Upper lobe of left lung (tissue), 6 donors: Measurements from ENCODE around the gene CEP63. TPM values are rescaled to one million over a fixed set of nuclear protein-coding genes. Genes with fewer than 3 reads are reported as not detected.

Source experiments
- ATAC-seq, 2 donors: fragments of 200-7000 bp; cut with Tn5 transposase; one replicate each; pipeline ENCODE4 v1.9.1; 2022; ENCODE audit warnings: mild to moderate bottlenecking in 2 of 2, moderate library complexity in 2 of 2; ENCODE audit not compliant: low FRiP score in 2 of 2
- DNase-seq, 2 donors: peaks; one replicate each; pipeline ENCODE4 v3.0.0-alpha.2; 2019 to 2020
- H3K27ac ChIP-seq, 4 donors: fragments of 200-600 bp; sonication (generic); one replicate each; pipeline ENCODE4 v1.5.1; 2016 to 2019
- H3K27me3 ChIP-seq, 4 donors: fragments of 200-600 bp; sonication (generic); one replicate each; pipeline ENCODE4 v1.5.1; 2017 to 2019
- H3K36me3 ChIP-seq, 4 donors: fragments of 200-600 bp; sonication (generic); one replicate each; pipeline ENCODE4 v1.5.1; 2016 to 2019
- H3K4me1 ChIP-seq, 4 donors: fragments of 200-600 bp; sonication (generic); one replicate each; pipeline ENCODE4 v1.5.1; 2018 to 2019
- H3K4me3 ChIP-seq, 4 donors: fragments of 200-600 bp; sonication (generic); one replicate each; pipeline ENCODE4 v1.5.1; 2017 to 2019; ENCODE audit warnings: mild to moderate bottlenecking in 2 of 4, moderate library complexity in 1 of 4
- H3K9me3 ChIP-seq, 4 donors: fragments of 200-600 bp; sonication (generic); one replicate each; pipeline ENCODE4 v1.5.1; 2018 to 2019
- CTCF ChIP-seq, 6 experiments: fragments of 450-650 bp in 4 of 6; fragments of 200-600 bp in 2 of 6; sonication (generic) in 2 of 6; IDR thresholded peaks; one replicate each; pipeline ENCODE4 v1.5.1; 2016 to 2019; ENCODE audit warnings: antibody characterized with exemption in 6 of 6
- EP300 ChIP-seq, 4 donors: sonication (generic); formaldehyde crosslinking; IDR thresholded peaks; one replicate each; pipeline ENCODE4 v1.5.1; 2017; ENCODE audit warnings: antibody characterized with exemption in 4 of 4, control low read depth in 2 of 4
- POLR2A ChIP-seq, 4 donors: fragments of 450-650 bp; IDR thresholded peaks; one replicate each; pipeline ENCODE4 v1.5.1; 2016 to 2017; ENCODE audit warnings: antibody characterized with exemption in 4 of 4, mild to moderate bottlenecking in 2 of 4
- POLR2AphosphoS5 ChIP-seq, 2 donors: sonication (generic); formaldehyde crosslinking; IDR thresholded peaks; one replicate each; pipeline ENCODE4 v1.5.1; 2017; ENCODE audit warnings: antibody characterized with exemption in 2 of 2
- WGBS, 2 donors: methylation state at CpG; one replicate each; pipeline ENCODE4 v1.1.5; 2017 to 2018; 5-methylcytosine and 5-hydroxymethylcytosine counted together
- total RNA-seq, 6 donors: library from RNA; depleted of rRNA in 4 of 6; stranded (reverse); fragments of >200 nt in 4 of 6; gene quantifications; one replicate each; pipeline versions ENCODE4 v1.1.0 to v1.2.1, GENCODE V29; 2016 to 2021
- donor health status: DM: no; HTN: no; CAD: no; lungs with moderate emphysema.
- donor health status: DM: no; HTN: yes; CAD: no; lungs with severe emphysema.

The CEP63 gene
- total RNA-seq, 6 donors from 2014 or later = 13.8 to 44.0 (median 20.6) TPM

GRCh38 chr3:134608771-134609435, 123.0 kb downstream of the CEP63 start:
- no peaks in the 10 kb centered on the region for H3K9me3 ChIP-seq
- H3K4me1 ChIP-seq = peaks cover 0 to 6% (median 0%) of the 10 kb centered on the region in 4 donors
- TF ChIP-seq CTCF (IDR thresholded peaks at IDR 0.05) (no peak), POLR2A (IDR thresholded peaks at IDR 0.05) (no peak), POLR2AphosphoS5 (IDR thresholded peaks at IDR 0.05) (no peak), EP300 (IDR thresholded peaks at IDR 0.05) (no peak)
- DNase-seq (no peak), ATAC-seq (no peak)
- no peak overlapping the region for H3K27ac ChIP-seq
- no peak overlapping the region for H3K4me3 ChIP-seq
- WGBS, 2 donors = 78 to 81% methylated on average over 8 to 10 of the region's 10 CpGs
- no peaks in the 10 kb centered on the region for H3K36me3 ChIP-seq
- H3K27me3 ChIP-seq = no peaks in the 10 kb centered on the region

GRCh38 chr3:134609821-134610431, 124.1 kb downstream of the CEP63 start:
- 78% methylated on average over 10 of the region's 10 CpGs for WGBS, 2 donors
- Histone ChIP-seq H3K4me3 (no peak overlapping the region), H3K4me1 (peaks cover 0 to 6% (median 0%) of the 10 kb centered on the region in 4 donors), H3K27ac (no peak overlapping the region), H3K9me3 (no peaks in the 10 kb centered on the region), H3K36me3 (no peaks in the 10 kb centered on the region), H3K27me3 (no peaks in the 10 kb centered on the region)
- ATAC-seq = no peak
- TF ChIP-seq POLR2A (IDR thresholded peaks at IDR 0.05) (no peak), POLR2AphosphoS5 (IDR thresholded peaks at IDR 0.05) (no peak), EP300 (IDR thresholded peaks at IDR 0.05) (no peak), CTCF (IDR thresholded peaks at IDR 0.05) (no peak)
- DNase-seq = no peak

GRCh38 chr3:134610432-134611385, 124.9 kb downstream of the CEP63 start:
- Histone ChIP-seq H3K9me3 (no peaks in the 10 kb centered on the region), H3K27ac (no peak overlapping the region), H3K4me3 (no peak overlapping the region), H3K27me3 (no peaks in the 10 kb centered on the region), H3K36me3 (no peaks in the 10 kb centered on the region), H3K4me1 (peaks cover 0 to 6% (median 0%) of the 10 kb centered on the region in 4 donors)
- ATAC-seq = no peak
- no peak for DNase-seq
- TF ChIP-seq POLR2A (IDR thresholded peaks at IDR 0.05) (no peak), CTCF (IDR thresholded peaks at IDR 0.05) (no peak), EP300 (IDR thresholded peaks at IDR 0.05) (no peak), POLR2AphosphoS5 (IDR thresholded peaks at IDR 0.05) (no peak)
- WGBS, 2 donors = 68 to 70% methylated on average over 8 to 11 of the region's 11 CpGs

- no peak overlapping the region for H3K4me3 ChIP-seq
- no peaks in the 10 kb centered on the region for H3K36me3 ChIP-seq
- DNase-seq (no peak), ATAC-seq (no peak)
- no peaks in the 10 kb centered on the region for H3K9me3 ChIP-seq
- H3K27me3 ChIP-seq = no peaks in the 10 kb centered on the region
- WGBS, 2 donors = 95 to 100% methylated on average over 1 to 2 of the region's 2 CpGs
- H3K27ac ChIP-seq = no peak overlapping the region
- peaks cover 0 to 6% (median 0%) of the 10 kb centered on the region in 4 donors for H3K4me1 ChIP-seq
- TF ChIP-seq POLR2AphosphoS5 (IDR thresholded peaks at IDR 0.05) (no peak), CTCF (IDR thresholded peaks at IDR 0.05) (no peak), POLR2A (IDR thresholded peaks at IDR 0.05) (no peak), EP300 (IDR thresholded peaks at IDR 0.05) (no peak)
Observed at GRCh38 chr3:134611516-134611915, 125.7 kb downstream of the CEP63 start.
